GM08714 (cell line): ENCODE results near the gene OR5AR1.
"Not testable (repeated sequence)": the region's sequence is repeated elsewhere in the genome, so short reads cannot be mapped to it uniquely, and the experiment has no call there.

Experiments
- H3K4me3 ChIP-seq: fragments of 200-500 bp; sonication (Bioruptor generic); 2 replicates; pipeline ENCODE4 v1.5.1; 2014; ENCODE audit warnings: mild to moderate bottlenecking, low read length, inconsistent platforms
- ZNF274 ChIP-seq: IDR thresholded peaks from 2 replicates; pipeline ENCODE4 v1.6.1; 2012; ENCODE audit warnings: mild to moderate bottlenecking, low read depth, low read length

The OR5AR1 gene

DNA sequence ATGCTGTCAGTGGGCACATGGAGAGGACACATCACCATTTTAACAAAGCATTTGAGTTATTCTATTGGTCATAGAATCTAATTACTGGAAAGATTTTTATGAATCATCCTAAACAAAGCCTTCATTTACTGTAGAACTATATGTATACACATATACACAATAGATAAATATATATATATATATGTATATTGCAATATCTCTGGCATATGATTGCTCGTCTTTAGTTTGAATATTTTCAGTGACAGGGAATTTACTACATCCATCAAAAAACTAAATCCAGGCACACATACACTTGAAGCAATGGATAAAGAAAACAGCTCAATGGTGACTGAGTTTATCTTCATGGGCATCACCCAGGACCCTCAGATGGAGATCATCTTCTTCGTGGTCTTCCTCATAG is at the start of gene OR5AR1:
Gene OR5AR1, plus strand, starts transcription at position 301 of the 400 bp plus-strand sequence. Its CDS starts 0 bp downstream, at position 301.
- no peak for TF ChIP-seq ZNF274
- H3K4me3 ChIP-seq = no peak within 1 kb of the TSS

DNA sequence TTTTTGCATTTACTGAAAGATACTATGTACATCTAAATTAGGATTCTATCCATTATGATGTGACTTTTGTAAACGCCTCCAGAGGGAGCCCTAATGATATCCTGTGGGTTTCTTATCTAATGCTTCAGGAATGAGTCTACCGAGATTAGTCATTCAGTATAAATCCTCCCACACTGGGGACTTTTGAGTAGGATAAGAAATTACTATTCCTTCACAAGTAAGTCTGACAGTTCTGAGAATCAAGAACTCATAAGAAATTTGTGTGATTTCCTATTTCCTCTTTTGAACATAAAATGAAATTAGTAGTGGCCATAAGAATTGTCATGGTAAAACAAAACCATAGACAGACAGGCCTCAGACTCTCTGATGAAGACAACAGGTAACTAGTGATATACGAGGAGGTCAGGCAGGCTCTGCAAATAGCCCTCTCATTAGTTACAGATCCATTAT is 38.8 kb upstream of the OR5AR1 start:
- no peak overlapping the region for H3K4me3 ChIP-seq
- TF ChIP-seq ZNF274 = no peak

DNA sequence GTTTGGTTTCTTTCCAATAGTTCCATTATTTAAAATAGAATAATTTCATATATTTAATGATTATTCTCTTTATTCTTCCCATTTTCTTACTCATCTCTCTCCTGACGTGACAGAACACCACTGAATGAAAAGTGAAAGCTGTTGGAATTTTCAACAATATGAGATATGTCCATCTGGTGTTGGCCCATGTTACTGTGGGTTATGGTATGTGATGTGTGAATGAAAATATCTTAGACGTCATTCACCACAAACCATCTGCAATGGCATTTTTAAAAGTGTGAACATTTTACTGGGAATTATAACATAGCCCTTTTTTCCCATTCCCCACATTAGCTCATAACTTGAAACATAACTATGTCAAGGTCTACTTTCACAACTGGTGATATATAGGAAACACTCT is 37.5 kb upstream of the OR5AR1 start:
- TF ChIP-seq ZNF274 = no peak

DNA sequence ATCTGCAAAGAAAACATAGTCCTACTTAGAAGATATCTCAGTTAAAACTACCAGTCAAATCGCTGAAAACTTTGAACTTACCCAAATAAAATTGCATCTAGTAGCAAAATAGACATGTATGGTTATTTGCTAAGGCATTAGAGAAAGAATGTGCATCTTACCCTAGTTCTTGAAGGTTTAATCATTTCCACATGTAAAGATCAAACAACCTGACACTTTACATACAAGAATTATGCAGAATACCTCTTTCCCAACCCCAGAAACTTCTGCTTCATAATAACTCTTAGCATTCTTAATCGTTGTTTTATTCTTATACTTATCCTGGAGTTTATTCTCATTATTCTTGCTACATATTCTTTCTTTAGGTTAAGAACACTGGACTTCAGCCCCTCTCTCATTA is 31.2 kb upstream of the OR5AR1 start:
- no peak overlapping the region for H3K4me3 ChIP-seq
- no peak for TF ChIP-seq ZNF274

More for the DNA sequence above, 37.5 kb upstream of the OR5AR1 start:
- no peak overlapping the region for H3K4me3 ChIP-seq

DNA sequence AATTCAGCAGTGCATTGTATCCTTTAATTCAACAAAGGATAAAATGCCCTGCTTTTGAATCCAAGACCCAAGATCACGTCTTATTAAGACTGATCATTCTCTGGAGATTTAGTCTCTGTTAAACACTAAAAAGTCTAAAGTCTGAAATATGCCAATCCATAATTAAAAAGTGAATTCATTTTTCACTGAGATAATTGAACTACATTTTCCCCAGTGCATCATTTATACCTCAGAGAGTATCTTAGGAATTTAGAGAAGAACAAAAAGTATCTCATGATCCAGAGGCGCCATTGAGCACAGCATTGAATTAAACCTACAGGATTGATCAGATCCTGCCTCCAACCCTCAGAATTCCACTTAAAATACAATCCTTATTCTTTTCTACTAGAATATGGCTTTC is 26.6 kb upstream of the OR5AR1 start:
- no peak overlapping the region for H3K4me3 ChIP-seq
- TF ChIP-seq ZNF274 = no peak

DNA sequence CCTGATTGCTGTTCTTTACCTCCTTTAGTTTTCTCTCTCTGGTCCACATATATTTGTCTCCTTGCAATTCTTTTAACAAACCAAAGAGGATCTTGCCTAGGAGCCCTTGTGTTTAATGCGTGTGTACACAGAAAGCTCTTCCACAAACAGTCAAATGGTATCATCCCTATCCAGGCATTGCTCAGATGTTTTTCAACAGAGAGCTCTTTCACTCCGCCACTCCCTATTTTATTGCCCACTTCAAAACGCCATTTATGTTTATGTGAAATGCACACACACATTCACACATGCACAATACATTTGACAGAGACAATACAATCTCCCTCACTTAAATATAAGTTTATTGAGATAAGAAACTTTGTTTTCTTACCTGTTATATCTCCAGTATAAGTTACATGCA is 26.0 kb upstream of the OR5AR1 start:
- TF ChIP-seq ZNF274 = no peak
- H3K4me3 ChIP-seq = no peak overlapping the region

DNA sequence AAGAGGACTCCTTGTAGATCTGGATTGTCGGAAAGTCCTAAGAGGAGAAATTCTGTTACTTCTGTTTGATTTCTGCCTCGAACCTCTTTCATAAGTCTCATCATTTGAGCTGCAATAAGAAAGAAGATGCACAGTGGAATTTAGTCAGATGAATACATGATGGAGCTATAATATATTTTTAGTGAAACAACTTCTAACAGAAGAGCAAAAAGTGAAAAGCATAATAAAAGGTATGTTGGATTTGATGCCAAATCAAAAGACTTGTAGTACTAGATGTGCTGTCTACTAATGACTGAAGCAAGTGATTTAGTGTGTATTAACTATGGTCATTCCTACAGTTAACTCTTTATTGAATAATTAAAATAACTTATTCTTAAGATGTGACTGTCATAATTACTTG is 21.1 kb upstream of the OR5AR1 start, which contains the start of gene OR5AP2:
Gene OR5AP2, minus strand, starts transcription at position 101 of the 400 bp plus-strand sequence. Its CDS starts 0 bp downstream, at position 101.
- no peak within 1 kb of the TSS for H3K4me3 ChIP-seq
- TF ChIP-seq ZNF274 = no peak

DNA sequence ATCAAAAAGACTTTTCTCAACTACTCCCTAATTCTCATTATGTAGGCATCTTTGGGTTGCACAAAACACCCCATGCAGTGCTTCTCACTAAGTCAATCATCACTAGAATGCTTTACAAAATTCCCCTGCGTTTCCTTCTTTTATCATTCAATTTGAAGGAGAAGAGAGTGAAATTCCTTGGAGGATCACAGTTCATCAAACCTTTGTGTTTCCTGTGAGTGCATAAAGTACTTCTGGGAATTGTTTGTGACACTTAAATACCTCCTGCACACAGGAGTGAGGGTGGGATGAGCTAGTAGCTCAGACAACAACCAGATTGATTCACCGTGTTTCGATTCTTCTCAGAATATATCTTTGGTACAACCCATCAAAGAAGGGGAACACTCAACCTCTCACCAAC is 3.7 kb upstream of the OR5AR1 start:
- TF ChIP-seq ZNF274 = no peak
- no peak overlapping the region for H3K4me3 ChIP-seq

DNA sequence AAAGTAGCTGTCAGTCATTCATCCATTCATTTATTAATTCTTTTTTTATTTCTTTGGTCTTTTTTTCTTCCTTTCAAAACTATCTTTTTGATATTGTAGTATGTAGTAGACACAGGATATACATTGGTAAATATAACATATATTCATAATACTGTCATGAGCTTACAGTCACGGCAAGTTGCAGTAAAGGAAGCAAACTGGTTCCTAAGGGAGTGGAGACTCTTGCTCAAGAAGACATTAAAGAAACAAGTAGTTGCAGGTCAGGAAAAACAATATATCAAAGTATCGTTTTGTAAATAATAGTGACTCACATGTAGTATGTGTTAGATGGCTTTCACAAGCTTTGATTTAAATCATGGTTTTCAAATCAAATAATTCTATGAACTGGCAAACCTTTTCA is 7.5 kb downstream of the OR5AR1 start:
- no peak overlapping the region for H3K4me3 ChIP-seq
- no peak for TF ChIP-seq ZNF274

DNA sequence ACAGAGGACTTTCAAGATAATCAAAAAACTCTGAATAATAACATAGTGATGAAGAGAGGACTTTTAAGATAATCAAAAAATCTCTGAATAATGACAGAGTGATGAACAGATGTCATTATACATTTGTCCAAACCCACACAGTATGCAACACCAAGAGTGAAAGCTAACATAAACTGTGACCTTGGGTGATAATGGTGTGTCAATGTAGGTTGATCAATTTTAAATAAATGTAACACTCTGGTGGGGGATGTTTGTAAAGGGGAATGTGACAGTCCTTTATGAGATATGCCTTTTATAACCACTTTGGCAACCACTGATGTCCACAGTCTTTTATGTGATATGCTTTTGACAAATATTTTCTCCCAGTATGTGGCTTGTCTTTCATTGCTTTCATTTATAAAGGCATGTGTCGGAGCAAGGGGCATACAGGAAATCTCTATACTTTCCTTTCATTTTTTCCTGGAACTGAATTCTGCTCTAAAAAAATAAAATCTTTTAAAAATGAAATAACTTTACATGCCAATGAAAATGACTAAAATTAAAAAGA is 25.1 kb downstream of the OR5AR1 start:
- TF ChIP-seq ZNF274 = no peak

DNA sequence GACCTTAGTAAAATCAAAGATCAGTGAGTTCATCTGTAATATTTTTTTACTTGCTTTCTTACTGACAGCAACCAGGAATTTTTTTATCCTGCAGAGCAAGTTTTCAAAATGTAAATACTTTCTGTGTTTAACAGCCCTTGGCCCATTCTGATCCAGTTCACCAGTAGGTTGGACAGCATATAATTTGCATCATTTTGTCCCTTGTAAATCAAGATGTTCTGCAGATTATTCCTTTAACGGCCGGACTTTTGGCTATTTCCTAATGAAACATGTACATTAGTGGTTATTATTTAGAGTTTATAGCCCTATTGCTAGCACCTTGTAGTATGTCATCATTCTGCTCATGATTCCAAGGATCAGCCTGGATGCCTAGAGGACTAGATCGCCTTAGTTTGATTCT is 27.7 kb downstream of the OR5AR1 start:
- H3K4me3 ChIP-seq = not testable (repeated sequence)

More for the DNA sequence above, 25.1 kb downstream of the OR5AR1 start:
- no peak overlapping the region for H3K4me3 ChIP-seq

DNA sequence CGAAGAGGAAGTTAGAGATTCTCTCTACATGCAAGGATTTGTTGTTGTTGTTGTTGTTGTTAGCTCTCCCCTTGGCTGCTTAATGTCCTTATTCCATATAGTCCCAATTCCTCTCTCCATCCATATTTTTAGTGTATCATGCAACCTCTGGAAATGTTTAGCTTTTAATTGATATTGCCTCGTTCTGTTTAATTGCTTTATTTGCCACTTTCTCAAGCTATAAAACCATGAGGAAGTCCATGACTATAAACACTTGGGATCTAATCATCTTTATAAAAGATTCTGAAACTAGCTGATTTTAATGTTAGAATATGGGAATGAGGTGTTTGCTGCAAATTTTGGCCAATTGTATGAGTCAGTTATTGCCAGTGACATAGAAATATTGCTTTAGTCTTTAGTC is 29.9 kb downstream of the OR5AR1 start:
- TF ChIP-seq ZNF274 = no peak
- no peak overlapping the region for H3K4me3 ChIP-seq

DNA sequence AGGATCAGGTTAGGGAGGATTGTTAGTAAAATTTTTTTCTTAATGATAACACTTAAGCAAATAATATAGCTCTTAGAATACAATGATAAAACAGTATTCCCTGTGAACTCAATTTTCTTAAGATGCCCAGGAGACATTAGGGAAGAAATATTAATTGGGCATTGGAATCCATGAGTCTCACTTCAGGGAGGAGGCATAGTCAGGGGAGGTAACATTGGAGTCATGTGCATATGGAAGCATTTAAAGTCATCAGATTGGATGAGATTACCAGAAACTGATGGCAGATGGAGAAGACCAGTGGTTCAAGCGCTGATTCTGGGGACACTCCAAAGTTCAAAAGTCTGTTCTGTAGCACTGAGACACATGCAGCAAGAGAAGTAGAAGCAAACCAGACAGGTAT is 35.3 kb downstream of the OR5AR1 start, which contains the start of gene OR9G1:
Gene OR9G1, plus strand, starts transcription at position 301 of the 400 bp plus-strand sequence. CDS start 1,293 bp downstream, outside the sequence.
- TF ChIP-seq ZNF274 = no peak
- H3K4me3 ChIP-seq = no peak within 1 kb of the TSS

DNA sequence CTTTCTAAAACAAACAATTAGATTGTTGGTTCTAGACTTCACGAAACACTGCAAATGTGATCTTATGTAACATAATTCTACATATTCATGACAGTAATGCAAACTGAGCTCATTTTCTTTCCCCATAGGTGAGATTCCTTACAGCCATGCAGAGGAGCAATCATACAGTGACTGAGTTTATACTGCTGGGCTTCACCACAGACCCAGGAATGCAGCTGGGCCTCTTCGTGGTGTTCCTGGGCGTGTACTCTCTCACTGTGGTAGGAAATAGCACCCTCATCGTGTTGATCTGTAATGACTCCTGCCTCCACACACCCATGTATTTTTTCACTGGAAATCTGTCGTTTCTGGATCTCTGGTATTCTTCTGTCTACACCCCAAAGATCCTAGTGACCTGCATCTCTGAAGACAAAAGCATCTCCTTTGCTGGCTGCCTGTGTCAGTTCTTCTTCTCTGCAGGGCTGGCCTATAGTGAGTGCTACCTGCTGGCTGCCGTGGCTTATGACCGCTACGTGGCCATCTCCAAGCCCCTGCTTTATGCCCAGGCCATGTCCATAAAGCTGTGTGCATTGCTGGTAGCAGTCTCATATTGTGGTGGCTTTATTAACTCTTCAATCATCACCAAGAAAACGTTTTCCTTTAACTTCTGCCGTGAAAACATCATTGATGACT is 36.9 kb downstream of the OR5AR1 start:
- no peak overlapping the region for H3K4me3 ChIP-seq
- TF ChIP-seq ZNF274 = no peak

DNA sequence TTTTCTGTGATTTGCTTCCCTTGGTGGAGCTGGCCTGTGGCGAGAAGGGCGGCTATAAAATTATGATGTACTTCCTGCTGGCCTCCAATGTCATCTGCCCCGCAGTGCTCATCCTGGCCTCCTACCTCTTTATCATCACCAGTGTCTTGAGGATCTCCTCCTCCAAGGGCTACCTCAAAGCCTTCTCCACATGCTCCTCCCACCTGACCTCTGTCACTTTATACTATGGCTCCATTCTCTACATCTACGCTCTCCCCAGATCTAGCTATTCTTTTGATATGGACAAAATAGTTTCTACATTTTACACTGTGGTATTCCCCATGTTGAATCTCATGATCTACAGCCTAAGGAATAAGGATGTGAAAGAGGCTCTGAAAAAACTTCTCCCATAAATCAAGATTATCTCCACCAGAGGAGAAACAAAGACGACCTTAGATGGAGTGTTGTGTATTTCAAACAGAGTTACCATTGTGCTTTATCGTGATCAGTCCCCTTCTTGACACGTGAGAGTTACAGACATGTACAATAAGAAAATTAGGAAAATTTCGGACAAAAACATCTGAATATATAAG is 37.5 kb downstream of the OR5AR1 start:
- TF ChIP-seq ZNF274 = no peak
- no peak overlapping the region for H3K4me3 ChIP-seq
